ENCODE measurements around the gene SLC28A1.
A peak's percentile ranks its signal among the peaks of the same experiment; 100 is the strongest.

Gene SLC28A1

GRCh38 chr15:84938726-84939125, 54.3 kb downstream of the SLC28A1 start:
- DNase-seq (ENCODE audit: low read depth in 2 of 2), result no peak

GRCh38 chr15:84940399-84940798, 55.9 kb downstream of the SLC28A1 start:
- no peak for DNase-seq (ENCODE audit: low read depth in 2 of 2)

- no peak for DNase-seq (ENCODE audit: low read depth in 2 of 2)
Observed at GRCh38 chr15:84942456-84942855, 58.0 kb downstream of the SLC28A1 start.

GRCh38 chr15:84944311-84944710, 59.8 kb downstream of the SLC28A1 start:
- DNase-seq (ENCODE audit: low read depth in 2 of 2), result no peak

GRCh38 chr15:84944861-84945260, 60.4 kb downstream of the SLC28A1 start:
- DNase-seq (ENCODE audit: low read depth in 2 of 2), result no peak

GRCh38 chr15:84946772-84947489, 62.5 kb downstream of the SLC28A1 start:
- DNase-seq (ENCODE audit: low read depth in 2 of 2), result no peak

GRCh38 chr15:84947947-84948830, 63.7 kb downstream of the SLC28A1 start:
- no peak for DNase-seq (ENCODE audit: low read depth in 2 of 2)

- DNase-seq (ENCODE audit: low read depth in 2 of 2), result no peak
Observed at GRCh38 chr15:84949043-84949442, 64.6 kb downstream of the SLC28A1 start.

GRCh38 chr15:84949845-84950569, 65.5 kb downstream of the SLC28A1 start:
- DNase-seq (ENCODE audit: low read depth in 2 of 2), result no peak

GRCh38 chr15:84950570-84951111, 66.2 kb downstream of the SLC28A1 start:
- no peak for DNase-seq (ENCODE audit: low read depth in 2 of 2)

GRCh38 chr15:84951736-84952135, 67.3 kb downstream of the SLC28A1 start:
- no peak for DNase-seq (ENCODE audit: low read depth in 2 of 2)

- no peak for DNase-seq (ENCODE audit: low read depth in 2 of 2)
Observed at GRCh38 chr15:84953136-84953535, 68.7 kb downstream of the SLC28A1 start.

GRCh38 chr15:84953726-84954125, 69.3 kb downstream of the SLC28A1 start:
- DNase-seq (ENCODE audit: low read depth in 2 of 2), result no peak

- peak; percentile 13 to 29 for DNase-seq (ENCODE audit: low read depth in 2 of 2)
Observed at GRCh38 chr15:84955089-84955848, 70.8 kb downstream of the SLC28A1 start.

GRCh38 chr15:84956199-84956598, 71.7 kb downstream of the SLC28A1 start:
- no peak for DNase-seq (ENCODE audit: low read depth in 2 of 2)

GRCh38 chr15:84960391-84961113, 76.1 kb downstream of the SLC28A1 start:
- no peak for DNase-seq (ENCODE audit: low read depth in 2 of 2)

GRCh38 chr15:84961114-84961452, 76.6 kb downstream of the SLC28A1 start:
- DNase-seq (ENCODE audit: low read depth in 2 of 2), result no peak

GRCh38 chr15:84961707-84962106, 77.2 kb downstream of the SLC28A1 start:
- no peak for DNase-seq (ENCODE audit: low read depth in 2 of 2)

- no peak for DNase-seq (ENCODE audit: low read depth in 2 of 2)
Observed at GRCh38 chr15:84962955-84963354, 78.5 kb downstream of the SLC28A1 start.

- no peak for DNase-seq (ENCODE audit: low read depth in 2 of 2)
Observed at GRCh38 chr15:84967380-84967779, 82.9 kb downstream of the SLC28A1 start.

- DNase-seq (ENCODE audit: low read depth in 2 of 2), result no peak
Observed at GRCh38 chr15:84968301-84968700, 83.8 kb downstream of the SLC28A1 start.
